GM18519 (cell line): ENCODE results near the gene ATP10A.
"Not testable (repeated sequence)": the region's sequence is repeated elsewhere in the genome, so short reads cannot be mapped to it uniquely, and the experiment has no call there.

ENCODE experiments used
- ATAC-seq: cut with Tn5 transposase; IDR thresholded peaks from one replicate; pipeline ENCODE4 v1.9.1; 2021; ENCODE audit warnings: mild to moderate bottlenecking, moderate library complexity; ENCODE audit not compliant: unreplicated experiment, low FRiP score

The ATP10A gene

GRCh38 chr15:25886498-25887140 is 23.5 kb upstream of the ATP10A start:
- no peak for ATAC-seq

- no peak for ATAC-seq
Measured at GRCh38 chr15:25884370-25884769, 21.2 kb upstream of the ATP10A start.

- ATAC-seq, result no peak
Measured at GRCh38 chr15:25883463-25884259, 20.5 kb upstream of the ATP10A start.

GRCh38 chr15:25882466-25882865 is 19.3 kb upstream of the ATP10A start:
- ATAC-seq, result no peak

- not testable (repeated sequence) for ATAC-seq
Measured at GRCh38 chr15:25880877-25881276, 17.8 kb upstream of the ATP10A start.

- ATAC-seq, result no peak
Measured at GRCh38 chr15:25880411-25880810, 17.3 kb upstream of the ATP10A start.

GRCh38 chr15:25879438-25879837 is 16.3 kb upstream of the ATP10A start:
- ATAC-seq, result no peak

- ATAC-seq, result no peak
Measured at GRCh38 chr15:25877681-25878080, 14.6 kb upstream of the ATP10A start.

GRCh38 chr15:25876231-25877140 is 13.4 kb upstream of the ATP10A start:
- ATAC-seq, result no peak

- ATAC-seq, result no peak
Measured at GRCh38 chr15:25875566-25875965, 12.4 kb upstream of the ATP10A start.

- no peak for ATAC-seq
Measured at GRCh38 chr15:25874379-25874778, 11.3 kb upstream of the ATP10A start.

GRCh38 chr15:25871403-25871802 is 8.3 kb upstream of the ATP10A start:
- no peak for ATAC-seq

GRCh38 chr15:25870938-25871337 is 7.8 kb upstream of the ATP10A start:
- no peak for ATAC-seq

GRCh38 chr15:25869701-25870100 is 6.6 kb upstream of the ATP10A start:
- no peak for ATAC-seq

GRCh38 chr15:25866874-25867273 is 3.7 kb upstream of the ATP10A start:
- no peak for ATAC-seq

GRCh38 chr15:25866251-25866650 is 3.1 kb upstream of the ATP10A start:
- no peak for ATAC-seq

- ATAC-seq, result no peak
Measured at GRCh38 chr15:25864966-25865365, 1.8 kb upstream of the ATP10A start.

GRCh38 chr15:25863968-25864580 is 947 bp upstream of the ATP10A start:
- ATAC-seq, result no peak

- ATAC-seq, result no peak
Measured at GRCh38 chr15:25862472-25863110, 536 bp downstream of the ATP10A start.

GRCh38 chr15:25862071-25862471 is 1.1 kb downstream of the ATP10A start:
- no peak for ATAC-seq
